ENCODE measurements around the gene IL17RE. TPM values are rescaled to one million over a fixed set of nuclear protein-coding genes. Genes with fewer than 3 reads are reported as not detected.
"Not testable (repeated sequence)": the region's sequence is repeated elsewhere in the genome, so short reads cannot be mapped to it uniquely, and the experiment has no call there.

IL17RE gene, protein sequence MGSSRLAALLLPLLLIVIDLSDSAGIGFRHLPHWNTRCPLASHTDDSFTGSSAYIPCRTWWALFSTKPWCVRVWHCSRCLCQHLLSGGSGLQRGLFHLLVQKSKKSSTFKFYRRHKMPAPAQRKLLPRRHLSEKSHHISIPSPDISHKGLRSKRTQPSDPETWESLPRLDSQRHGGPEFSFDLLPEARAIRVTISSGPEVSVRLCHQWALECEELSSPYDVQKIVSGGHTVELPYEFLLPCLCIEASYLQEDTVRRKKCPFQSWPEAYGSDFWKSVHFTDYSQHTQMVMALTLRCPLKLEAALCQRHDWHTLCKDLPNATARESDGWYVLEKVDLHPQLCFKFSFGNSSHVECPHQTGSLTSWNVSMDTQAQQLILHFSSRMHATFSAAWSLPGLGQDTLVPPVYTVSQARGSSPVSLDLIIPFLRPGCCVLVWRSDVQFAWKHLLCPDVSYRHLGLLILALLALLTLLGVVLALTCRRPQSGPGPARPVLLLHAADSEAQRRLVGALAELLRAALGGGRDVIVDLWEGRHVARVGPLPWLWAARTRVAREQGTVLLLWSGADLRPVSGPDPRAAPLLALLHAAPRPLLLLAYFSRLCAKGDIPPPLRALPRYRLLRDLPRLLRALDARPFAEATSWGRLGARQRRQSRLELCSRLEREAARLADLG
- total RNA-seq = 10 to 100 TPM; 11.5 to 22.0 (median 11.7) TPM

DNA sequence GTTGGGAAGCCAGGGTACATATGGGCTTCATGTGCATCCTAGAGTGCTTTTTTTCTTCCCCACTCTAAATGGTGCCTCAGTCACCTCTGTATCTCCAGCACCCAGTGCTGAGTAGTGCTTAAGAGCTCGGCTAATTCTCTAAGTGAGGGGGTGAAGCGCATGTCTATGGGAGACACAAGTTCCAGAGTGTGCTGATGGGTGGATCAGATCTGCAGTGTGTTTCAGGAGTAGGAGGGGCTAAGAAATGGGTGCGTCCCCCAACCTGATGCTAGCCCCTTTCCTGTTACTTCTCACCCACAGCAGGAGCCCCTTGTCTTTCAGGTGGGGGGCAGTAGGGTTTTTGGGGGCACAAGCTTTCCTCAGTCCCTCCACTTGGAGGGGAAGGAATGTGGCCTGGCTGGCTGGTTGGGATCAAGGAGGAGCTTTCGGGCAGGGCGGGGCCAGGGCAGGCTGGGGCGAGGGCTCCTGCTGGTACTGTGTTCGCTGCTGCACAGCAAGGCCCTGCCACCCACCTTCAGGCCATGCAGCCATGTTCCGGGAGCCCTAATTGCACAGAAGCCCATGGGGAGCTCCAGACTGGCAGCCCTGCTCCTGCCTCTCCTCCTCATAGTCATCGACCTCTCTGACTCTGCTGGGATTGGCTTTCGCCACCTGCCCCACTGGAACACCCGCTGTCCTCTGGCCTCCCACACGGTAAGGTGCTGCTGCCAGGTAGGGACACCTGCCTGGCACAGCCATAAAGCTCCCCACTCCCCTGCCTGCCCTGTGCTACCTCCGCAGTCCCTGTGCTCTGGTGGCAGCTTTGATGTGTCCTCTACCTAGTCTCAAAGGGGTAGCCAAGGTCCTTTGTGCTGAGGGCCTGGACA is at the start of gene IL17RE:
Gene IL17RE (plus strand): TSS at position 477 of the 866 bp plus-strand sequence. CDS start 85 bp downstream, at position 562.
- intact Hi-C loops (cut with DNase I; ENCODE audit: low total_unique reads) = no loop called here
- peaks cover 0 to 9% of the 10 kb centered on the region in 2 donors for H3K4me1 ChIP-seq
- H3K9me3 ChIP-seq = no peaks in the 10 kb centered on the region
- no peaks in the 10 kb centered on the region for H3K27me3 ChIP-seq
- DNase-seq (ENCODE audit: low spot score in 2 of 2) = peak in 1 of 2 donors; percentile 63
- no peak for TF ChIP-seq POLR2A (IDR thresholded peaks at IDR 0.05)
- TF ChIP-seq, protein P1, sequence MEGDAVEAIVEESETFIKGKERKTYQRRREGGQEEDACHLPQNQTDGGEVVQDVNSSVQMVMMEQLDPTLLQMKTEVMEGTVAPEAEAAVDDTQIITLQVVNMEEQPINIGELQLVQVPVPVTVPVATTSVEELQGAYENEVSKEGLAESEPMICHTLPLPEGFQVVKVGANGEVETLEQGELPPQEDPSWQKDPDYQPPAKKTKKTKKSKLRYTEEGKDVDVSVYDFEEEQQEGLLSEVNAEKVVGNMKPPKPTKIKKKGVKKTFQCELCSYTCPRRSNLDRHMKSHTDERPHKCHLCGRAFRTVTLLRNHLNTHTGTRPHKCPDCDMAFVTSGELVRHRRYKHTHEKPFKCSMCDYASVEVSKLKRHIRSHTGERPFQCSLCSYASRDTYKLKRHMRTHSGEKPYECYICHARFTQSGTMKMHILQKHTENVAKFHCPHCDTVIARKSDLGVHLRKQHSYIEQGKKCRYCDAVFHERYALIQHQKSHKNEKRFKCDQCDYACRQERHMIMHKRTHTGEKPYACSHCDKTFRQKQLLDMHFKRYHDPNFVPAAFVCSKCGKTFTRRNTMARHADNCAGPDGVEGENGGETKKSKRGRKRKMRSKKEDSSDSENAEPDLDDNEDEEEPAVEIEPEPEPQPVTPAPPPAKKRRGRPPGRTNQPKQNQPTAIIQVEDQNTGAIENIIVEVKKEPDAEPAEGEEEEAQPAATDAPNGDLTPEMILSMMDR (IDR thresholded peaks at IDR 0.05) = no peak
- no peak for TF ChIP-seq POLR2AphosphoS5 (IDR thresholded peaks at IDR 0.05)
- peak within 1 kb of the TSS; percentile 82 to 84 for H3K27ac ChIP-seq
- H3K4me3 ChIP-seq = peak within 1 kb of the TSS; percentile 20 to 63 (median 56)
- H3K36me3 ChIP-seq = no peaks in the 10 kb centered on the region

DNA sequence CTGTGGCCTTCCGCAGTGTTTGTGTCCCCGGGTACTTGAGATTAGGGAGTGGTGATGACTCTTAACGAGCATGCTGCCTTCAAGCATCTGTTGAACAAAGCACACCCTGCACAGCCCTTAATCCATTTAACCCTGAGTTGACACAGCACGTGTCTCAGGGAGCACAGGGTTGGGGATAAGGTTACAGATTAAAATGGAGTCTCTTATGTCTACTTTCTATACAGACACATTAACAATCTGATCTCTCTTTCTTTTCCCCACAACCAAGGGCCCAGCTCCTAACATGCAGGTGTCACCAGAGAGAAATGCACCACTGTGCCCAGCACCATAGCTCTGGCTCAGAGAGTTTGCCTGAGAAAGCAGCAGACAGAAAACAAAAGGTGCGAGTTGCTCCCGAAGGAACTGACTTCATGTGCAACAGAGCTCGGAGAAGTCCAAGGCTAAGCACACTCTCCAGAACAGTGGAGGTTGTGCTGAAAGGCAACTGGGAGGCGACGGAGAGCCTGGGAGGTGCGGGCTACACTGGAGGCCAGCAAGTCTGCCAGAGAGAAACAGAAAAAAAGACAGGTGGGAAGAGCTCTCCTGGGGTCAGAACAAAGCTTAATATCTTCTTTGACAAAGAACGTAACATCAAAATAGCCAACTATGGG is 48.2 kb upstream of the IL17RE start:
- DNase-seq (ENCODE audit: low spot score in 2 of 2); H3K4me1 ChIP-seq; H3K36me3 ChIP-seq; H3K27me3 ChIP-seq; intact Hi-C loops (cut with DNase I; ENCODE audit: low total_unique reads); H3K27ac ChIP-seq; H3K4me3 ChIP-seq; H3K9me3 ChIP-seq: not testable (repeated sequence)

DNA sequence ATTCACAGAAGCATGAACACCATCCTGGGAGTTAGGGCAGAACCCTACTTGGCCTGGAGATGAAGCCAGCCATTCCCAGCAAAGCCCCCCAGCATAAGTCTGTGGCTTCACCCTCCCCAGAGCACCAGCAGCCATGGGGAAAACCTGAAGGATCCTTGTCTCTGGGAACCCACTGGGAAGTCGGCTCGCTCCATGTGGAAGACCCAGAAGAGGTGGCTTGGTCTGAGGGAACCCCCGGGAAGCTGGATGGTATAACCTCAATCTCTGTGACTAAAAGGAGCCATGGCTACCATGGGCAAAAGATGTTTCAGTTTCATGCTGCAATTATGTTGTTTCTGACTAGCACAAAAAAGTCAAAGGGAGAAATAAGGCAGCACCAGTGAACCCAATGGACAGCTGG is 47.1 kb upstream of the IL17RE start:
- TF ChIP-seq POLR2AphosphoS5 (IDR thresholded peaks at IDR 0.05) = no peak
- TF ChIP-seq POLR2A (IDR thresholded peaks at IDR 0.05) = no peak
- TF ChIP-seq, protein P1 (IDR thresholded peaks at IDR 0.05) = no peak
- no peak overlapping the region for H3K27ac ChIP-seq
- H3K4me3 ChIP-seq = no peak overlapping the region
- H3K36me3 ChIP-seq = no peaks in the 10 kb centered on the region
- no peaks in the 10 kb centered on the region for H3K27me3 ChIP-seq
- intact Hi-C loops (cut with DNase I; ENCODE audit: low total_unique reads) = no loop called here
- no peaks in the 10 kb centered on the region for H3K9me3 ChIP-seq
- peaks cover 0 to 4% of the 10 kb centered on the region in 2 donors for H3K4me1 ChIP-seq
- DNase-seq (ENCODE audit: low spot score in 2 of 2) = no peak

DNA sequence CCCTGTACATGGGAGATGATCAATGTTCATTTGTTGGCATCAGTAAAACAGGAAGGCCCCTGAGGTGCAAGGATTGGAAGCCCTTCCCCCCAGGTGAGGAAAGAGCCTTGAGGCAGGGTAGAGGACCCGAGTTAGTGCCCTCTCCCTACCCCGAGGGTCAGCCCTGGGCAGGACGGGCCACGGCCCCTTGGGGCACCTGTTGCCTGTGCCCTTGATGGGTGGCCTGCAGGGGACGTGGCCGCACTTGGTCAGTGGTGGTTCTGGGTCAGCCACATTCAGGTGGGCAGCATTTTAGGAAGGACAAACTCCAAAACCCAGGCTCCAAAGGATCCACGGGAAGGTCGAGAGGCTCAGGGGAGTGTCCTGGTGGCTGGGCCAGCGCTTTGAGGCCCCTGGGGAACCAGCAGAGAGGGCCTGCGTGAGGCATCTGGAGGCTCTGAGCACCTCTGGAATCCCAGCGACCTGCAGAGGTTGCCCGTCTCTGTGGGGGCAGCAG is 43.1 kb upstream of the IL17RE start:
- DNase-seq (ENCODE audit: low spot score in 2 of 2) = no peak
- intact Hi-C loops (cut with DNase I; ENCODE audit: low total_unique reads) = no loop called here
- TF ChIP-seq, protein P1 (IDR thresholded peaks at IDR 0.05) = no peak
- TF ChIP-seq POLR2A (IDR thresholded peaks at IDR 0.05) (no peak), POLR2AphosphoS5 (IDR thresholded peaks at IDR 0.05) (no peak)
- Histone ChIP-seq H3K36me3 (no peaks in the 10 kb centered on the region), H3K9me3 (no peaks in the 10 kb centered on the region), H3K4me3 (no peak overlapping the region), H3K27me3 (no peaks in the 10 kb centered on the region), H3K27ac (no peak overlapping the region), H3K4me1 (peaks cover 0 to 6% of the 10 kb centered on the region in 2 donors)

DNA sequence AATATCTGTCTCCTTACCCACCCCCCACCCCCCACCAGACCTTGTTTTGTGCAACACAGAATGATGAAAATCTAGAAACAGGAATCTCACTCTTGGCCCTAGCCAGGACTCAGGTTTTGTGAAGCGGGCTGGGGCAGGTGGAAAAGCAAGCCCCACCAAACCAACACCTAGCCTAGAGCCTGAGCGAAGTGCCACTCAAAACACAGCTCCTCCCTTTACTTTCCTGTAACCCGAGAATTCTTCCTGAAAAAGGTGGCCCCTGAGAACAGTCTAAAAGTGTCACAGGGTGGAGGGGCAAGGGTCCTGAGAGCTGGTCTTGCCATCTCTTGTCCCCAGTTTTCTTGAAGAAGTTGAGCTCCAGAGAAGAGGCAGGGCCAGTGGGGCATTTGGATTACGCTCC is 41.4 kb upstream of the IL17RE start:
- H3K9me3 ChIP-seq = no peaks in the 10 kb centered on the region
- DNase-seq (ENCODE audit: low spot score in 2 of 2) = no peak
- TF ChIP-seq POLR2AphosphoS5 (IDR thresholded peaks at IDR 0.05) (no peak), POLR2A (IDR thresholded peaks at IDR 0.05) (no peak)
- TF ChIP-seq, protein P1 (IDR thresholded peaks at IDR 0.05) = no peak
- H3K4me3 ChIP-seq = no peak overlapping the region
- no peaks in the 10 kb centered on the region for H3K27me3 ChIP-seq
- H3K27ac ChIP-seq = no peak overlapping the region
- H3K4me1 ChIP-seq = peaks cover 5 to 13% of the 10 kb centered on the region in 2 donors
- H3K36me3 ChIP-seq = no peaks in the 10 kb centered on the region
- intact Hi-C loops (cut with DNase I; ENCODE audit: low total_unique reads) = no loop called here

Measured in breast epithelium (tissue), 4 donors.